GM10847 (cell line): Measurements from ENCODE around the gene SHISA6.

Experiments
- POLR2A ChIP-seq: IDR thresholded peaks from 2 replicates; pipeline ENCODE4 v1.6.1; 2011; ENCODE audit not compliant: insufficient read length; ENCODE audit errors: extremely low read depth

Gene SHISA6

DNA sequence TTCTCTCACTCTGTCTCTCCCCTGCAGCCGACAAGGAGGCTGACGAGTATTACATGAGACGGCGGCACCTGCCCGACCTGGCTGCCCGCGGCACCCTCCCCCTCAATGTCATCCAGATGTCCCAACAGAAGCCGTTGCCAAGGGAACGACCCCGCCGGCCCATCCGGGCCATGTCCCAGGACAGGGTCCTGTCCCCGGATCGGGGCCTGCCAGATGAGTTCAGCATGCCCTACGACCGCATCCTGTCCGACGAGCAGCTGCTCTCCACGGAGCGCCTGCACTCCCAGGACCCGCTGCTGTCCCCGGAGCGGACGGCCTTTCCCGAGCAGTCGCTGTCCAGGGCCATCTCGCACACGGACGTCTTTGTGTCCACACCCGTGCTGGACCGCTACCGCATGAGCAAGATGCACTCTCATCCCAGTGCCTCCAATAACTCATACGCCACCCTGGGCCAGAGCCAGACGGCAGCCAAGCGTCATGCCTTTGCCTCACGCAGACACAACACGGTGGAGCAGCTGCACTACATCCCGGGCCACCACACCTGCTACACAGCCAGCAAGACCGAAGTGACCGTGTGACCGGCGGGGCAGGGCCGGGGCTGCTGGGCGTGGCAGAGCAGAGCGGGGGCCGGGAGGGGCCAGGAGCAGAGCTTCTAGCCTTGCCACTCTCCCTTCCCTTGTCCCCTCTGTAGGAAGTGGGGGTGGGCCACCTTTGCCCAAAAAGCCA is 316.9 kb downstream of the SHISA6 start:
- TF ChIP-seq POLR2A: no peak

GRCh38 chr17:11558681-11559234 is 317.7 kb downstream of the SHISA6 start:
- TF ChIP-seq POLR2A: no peak

GRCh38 chr17:11559601-11560000 is 318.6 kb downstream of the SHISA6 start:
- TF ChIP-seq POLR2A: no peak

DNA sequence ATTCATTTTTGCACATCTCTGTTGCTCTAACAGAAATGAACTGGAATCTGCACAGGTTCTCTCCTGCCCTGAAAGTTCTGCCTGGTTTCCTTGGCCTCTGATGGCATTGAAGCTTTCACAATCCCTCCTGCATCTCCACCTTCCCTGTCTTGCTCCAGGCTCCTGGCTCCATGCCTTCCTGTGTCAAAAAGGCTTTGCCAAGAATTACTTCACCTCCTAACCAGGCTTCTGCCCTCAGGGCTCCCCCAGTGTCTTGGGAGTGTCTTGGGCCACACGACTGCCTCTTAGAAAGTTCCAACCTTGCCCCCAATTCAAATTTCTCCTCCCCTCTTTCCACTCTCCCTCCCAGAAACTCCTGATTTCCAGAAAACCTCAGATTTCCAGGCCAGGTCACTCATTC is 320.3 kb downstream of the SHISA6 start:
- TF ChIP-seq POLR2A: no peak

GRCh38 chr17:11561702-11562101 is 320.7 kb downstream of the SHISA6 start:
- TF ChIP-seq POLR2A: no peak

GRCh38 chr17:11564589-11565380 is 323.8 kb downstream of the SHISA6 start:
- no peak for TF ChIP-seq POLR2A

- no peak for TF ChIP-seq POLR2A
Observed at GRCh38 chr17:11565591-11565990, 324.6 kb downstream of the SHISA6 start.

GRCh38 chr17:11578998-11579397 is 338.0 kb downstream of the SHISA6 start:
- no peak for TF ChIP-seq POLR2A

- no peak for TF ChIP-seq POLR2A
Observed at GRCh38 chr17:11580677-11581076, 339.7 kb downstream of the SHISA6 start.

DNA sequence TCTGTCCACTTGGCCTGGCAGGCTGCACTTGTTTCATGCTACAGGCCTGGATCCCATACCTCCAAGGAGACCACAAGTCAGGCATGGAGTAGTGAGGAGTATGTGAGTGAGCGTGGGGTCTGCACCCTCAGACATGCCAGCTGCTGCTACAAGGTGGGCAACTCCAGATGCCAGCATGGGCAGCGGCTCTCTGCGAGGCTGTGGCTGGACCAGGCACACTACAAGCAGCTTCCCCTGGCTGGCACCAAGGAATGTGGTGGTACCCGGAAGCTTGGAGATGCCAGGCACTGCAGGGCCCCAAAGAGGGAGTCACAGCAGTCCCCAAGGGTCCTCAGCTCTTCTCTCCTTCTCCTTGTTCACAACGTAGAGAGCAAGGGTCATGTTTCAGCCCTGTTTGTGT is 341.2 kb downstream of the SHISA6 start:
- no peak for TF ChIP-seq POLR2A

DNA sequence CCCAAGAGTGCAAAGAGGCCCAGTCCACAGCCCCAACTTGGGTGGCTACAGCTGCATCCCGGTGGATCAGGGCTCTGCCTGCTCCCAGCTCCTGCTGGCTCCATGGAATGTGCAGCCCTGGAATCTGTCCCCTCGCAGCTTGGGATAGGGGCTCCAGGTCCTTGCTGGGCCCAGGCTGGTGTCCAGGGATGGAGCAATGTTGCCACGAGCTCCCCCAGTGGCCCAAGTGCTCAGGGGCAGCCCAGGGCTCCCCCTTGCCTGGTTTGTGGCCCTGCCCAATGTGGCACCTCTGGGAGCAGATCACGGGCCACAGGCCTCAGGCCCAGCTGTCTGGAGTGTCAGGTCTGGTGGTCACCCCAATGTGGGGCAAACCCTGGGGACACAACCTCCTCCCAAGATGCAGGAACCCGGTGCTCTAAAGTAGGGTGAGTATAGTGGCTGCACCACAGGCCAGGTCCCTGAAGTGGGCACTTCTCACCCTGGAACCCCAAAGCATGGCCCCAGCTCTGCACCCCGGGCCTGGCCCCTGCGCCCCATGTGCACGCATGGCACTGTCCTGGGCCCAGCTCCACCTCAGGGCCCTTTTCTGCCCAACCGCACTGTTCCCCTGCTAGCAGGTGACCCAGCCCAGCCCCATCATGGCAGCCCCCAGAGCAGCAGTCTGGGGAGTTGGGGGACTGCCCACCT is 342.4 kb downstream of the SHISA6 start:
- TF ChIP-seq POLR2A: no peak

DNA sequence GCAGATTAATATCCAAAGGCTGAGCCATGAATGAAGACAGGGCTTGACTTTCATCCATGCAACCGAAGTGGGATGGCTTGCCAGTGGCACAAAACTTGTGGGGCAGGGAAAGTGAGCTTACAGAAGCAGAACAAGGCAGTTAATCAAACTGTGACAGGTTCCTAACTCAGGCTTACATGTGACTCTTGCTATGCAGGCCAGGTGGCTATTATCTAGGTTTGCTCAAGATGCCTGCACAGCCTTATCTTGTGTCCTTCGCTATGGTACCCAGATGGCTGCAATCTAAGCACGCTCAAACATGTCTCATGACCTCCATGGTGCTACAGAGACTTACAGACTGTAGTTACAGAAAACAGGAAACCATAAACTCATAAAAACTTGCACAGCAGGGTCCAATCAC is 348.7 kb downstream of the SHISA6 start:
- TF ChIP-seq POLR2A: no peak

DNA sequence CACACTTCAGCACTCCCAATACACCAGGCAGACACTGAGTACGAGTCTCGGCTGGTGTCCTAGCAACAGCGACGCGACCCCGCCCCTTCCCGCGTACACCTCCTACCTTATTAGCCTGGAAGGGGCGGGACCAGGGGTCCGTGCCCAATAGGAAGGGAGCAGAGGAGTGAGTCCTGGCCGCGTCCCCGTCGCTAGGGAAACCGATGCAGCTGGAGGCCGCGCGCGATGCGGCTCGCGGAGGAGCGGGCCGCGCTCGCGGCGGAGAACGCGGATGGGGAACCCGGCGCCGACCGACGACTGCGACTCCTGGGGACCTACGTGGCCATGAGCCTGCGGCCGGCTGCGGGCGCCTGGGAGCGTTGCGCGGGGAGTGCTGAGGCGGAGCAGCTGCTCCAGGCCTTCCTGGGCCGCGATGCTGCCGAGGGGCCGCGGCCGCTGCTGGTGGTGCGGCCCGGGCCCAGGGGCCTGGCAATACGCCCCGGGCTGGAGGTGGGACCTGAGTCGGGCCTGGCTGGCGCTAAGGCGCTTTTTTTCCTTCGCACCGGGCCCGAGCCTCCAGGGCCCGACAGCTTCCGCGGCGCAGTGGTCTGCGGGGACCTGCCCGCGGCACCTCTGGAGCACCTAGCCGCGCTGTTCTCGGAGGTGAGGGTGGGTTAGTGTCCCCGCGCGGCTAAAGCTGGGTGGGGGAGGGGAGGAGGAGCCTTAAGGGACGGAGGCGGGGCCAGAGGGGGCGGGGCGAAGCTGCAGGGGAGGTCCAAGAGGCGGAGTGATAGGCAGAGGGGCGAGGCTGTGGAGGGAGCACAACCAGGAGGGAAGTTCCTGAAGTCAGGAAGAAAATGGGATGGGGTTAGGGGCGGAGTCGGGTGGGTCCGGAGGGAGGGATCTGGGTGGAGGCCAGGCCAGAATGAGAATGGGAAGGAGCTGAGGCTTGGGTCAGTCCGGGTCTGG is 357.5 kb downstream of the SHISA6 start, which contains the start of gene DNAH9:
Gene DNAH9 (plus strand): TSS at position 197 of the 948 bp plus-strand sequence. CDS start 29 bp downstream, at position 226.
- no peak for TF ChIP-seq POLR2A

- no peak for TF ChIP-seq POLR2A
Observed at GRCh38 chr17:11601661-11602060, 360.6 kb downstream of the SHISA6 start.
